ENCODE measurements around the gene DNMBP.

DNA sequence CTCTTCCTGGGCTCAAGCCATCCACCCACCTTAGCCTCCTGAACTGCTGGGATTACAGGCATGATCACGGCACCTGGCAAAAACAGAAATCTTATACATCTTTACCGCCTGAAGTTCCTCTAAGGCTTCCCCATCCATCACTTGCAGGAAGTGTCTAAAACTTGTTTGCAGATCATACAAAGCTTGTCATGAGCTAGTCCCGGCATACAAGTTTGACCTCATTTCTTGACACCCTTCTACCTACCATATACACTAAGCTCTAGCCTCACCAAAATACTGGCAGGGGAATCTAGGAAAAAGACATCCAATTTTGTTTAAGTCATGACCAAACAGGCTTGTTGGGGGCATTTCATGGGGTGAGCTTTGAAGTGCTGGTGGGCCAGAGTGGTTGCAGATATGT is 14.5 kb downstream of the DNMBP start:
- TF ChIP-seq TAF1 (IDR thresholded peaks at IDR 0.05; ENCODE audit: borderline replicate concordance, low read depth, low read length) (no peak), POLR2AphosphoS5 (IDR thresholded peaks at IDR 0.05; ENCODE audit: low read depth, low read length) (no peak), POLR2A (IDR thresholded peaks at IDR 0.05; ENCODE audit: low read depth, low read length) (no peak)
